Endothelial cell (in vitro differentiated cells): Measurements from ENCODE around the gene TEPSIN. TPM values are rescaled to one million over a fixed set of nuclear protein-coding genes. Genes with fewer than 3 reads are reported as not detected.

Source experiments
- DNase-seq: peaks from one replicate; pipeline ENCODE4 v3.0.0; 2021; ENCODE audit warnings: low spot score
- H3K27ac Mint-ChIP-seq: one replicate; pipeline ENCODE4 v1.8.0; 2021; ENCODE audit warnings: mixed read lengths, inconsistent platforms; ENCODE audit not compliant: unreplicated experiment
- H3K27me3 Mint-ChIP-seq: one replicate; pipeline ENCODE4 v1.8.0; 2021; ENCODE audit warnings: mild to moderate bottlenecking, moderate library complexity, mixed read lengths, inconsistent platforms; ENCODE audit not compliant: unreplicated experiment
- H3K36me3 Mint-ChIP-seq: one replicate; pipeline ENCODE4 v1.8.0; 2021; ENCODE audit warnings: mild to moderate bottlenecking, low read depth, mixed read lengths, inconsistent platforms; ENCODE audit not compliant: unreplicated experiment
- H3K4me1 Mint-ChIP-seq: one replicate; pipeline ENCODE4 v1.8.0; 2021; ENCODE audit warnings: mild to moderate bottlenecking, mixed read lengths, inconsistent platforms; ENCODE audit not compliant: unreplicated experiment
- H3K4me3 Mint-ChIP-seq: one replicate; pipeline ENCODE4 v1.8.0; 2021; ENCODE audit warnings: mild to moderate bottlenecking, mixed read lengths, inconsistent platforms; ENCODE audit not compliant: unreplicated experiment
- H3K9me3 Mint-ChIP-seq: one replicate; pipeline ENCODE4 v1.8.0; 2021; ENCODE audit warnings: mixed read lengths, inconsistent platforms; ENCODE audit not compliant: unreplicated experiment
- CTCF ChIP-seq: fragments of 200-600 bp; sonication (generic); IDR thresholded peaks from one replicate; pipeline ENCODE4 v1.5.0; 2021; ENCODE audit warnings: antibody characterized with exemption; ENCODE audit not compliant: unreplicated experiment
- total RNA-seq: library from RNA; stranded (reverse); fragmentation: NEBNext Ultra II Directional; extraction: Animal tissue kit (Norgen Biotek cat#: 25700); gene quantifications from one replicate; pipeline ENCODE4 v1.2.1, GENCODE V29; 2021; ENCODE audit not compliant: unreplicated experiment

Gene TEPSIN
- total RNA-seq, 1 donor from 2014 or later = 43.8 TPM

DNA sequence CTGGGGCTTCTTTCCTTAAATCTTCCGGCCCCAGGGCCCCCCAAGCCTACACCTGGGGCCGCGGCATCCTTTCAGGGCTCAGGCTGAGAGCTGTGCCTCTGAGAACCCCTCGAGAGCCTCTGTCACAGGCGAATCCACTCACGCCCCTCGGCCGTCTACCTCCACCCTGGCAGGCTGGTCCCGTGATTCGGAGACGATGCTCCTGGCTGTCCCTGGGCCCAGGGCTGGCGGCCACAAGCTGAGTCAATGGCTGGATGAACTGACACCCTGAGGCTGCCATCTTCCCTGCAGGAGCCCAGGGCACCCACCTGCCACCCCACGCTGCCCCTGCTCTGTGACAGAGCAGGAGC lies 4.4 kb downstream of the TEPSIN start:
- H3K27ac Mint-ChIP-seq = peak overlapping the region; percentile 20
- peaks cover 20% of the 10 kb centered on the region for H3K36me3 Mint-ChIP-seq
- DNase-seq = no peak
- peak overlapping the region; percentile 65 for H3K4me3 Mint-ChIP-seq
- peaks cover 12% of the 10 kb centered on the region for H3K27me3 Mint-ChIP-seq
- H3K4me1 Mint-ChIP-seq = peaks cover 9% of the 10 kb centered on the region
- no peak for TF ChIP-seq CTCF
- H3K9me3 Mint-ChIP-seq = no peaks in the 10 kb centered on the region

DNA sequence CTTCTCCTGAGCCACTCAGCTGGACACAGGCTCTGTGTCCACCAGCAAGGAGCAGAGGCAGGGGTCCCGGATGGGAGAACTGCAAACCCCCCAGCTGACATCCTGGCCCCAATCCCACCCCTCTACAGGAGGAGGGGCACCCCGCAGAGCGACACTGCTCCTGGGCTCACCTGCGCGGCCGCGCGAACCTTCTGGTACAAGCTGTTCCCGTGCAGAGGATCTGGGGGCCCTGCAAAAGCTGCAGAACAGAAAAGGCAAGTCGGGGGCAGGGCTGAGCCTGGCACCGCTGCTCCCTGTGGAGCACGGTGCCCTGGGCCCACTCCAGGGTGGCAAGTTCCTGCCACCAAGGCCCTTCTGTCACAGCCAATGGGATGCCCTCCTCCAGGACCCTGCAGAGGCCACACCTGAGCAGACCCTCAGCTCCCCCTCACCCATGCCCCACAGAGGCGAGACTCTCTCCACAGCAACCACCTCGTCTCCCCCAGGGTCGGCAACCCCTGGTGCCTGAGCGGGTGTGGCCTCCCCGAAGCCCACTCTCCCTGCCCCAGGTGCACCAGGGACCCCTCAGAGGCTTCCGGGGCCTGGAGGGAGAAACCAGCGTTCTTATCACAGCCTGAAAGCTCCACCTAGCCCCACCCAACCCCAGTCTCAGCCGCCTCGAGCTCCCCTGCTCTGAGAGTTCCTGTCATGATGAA lies 4.9 kb downstream of the TEPSIN start:
- Mint-ChIP-seq H3K27ac (no peak overlapping the region), H3K9me3 (no peaks in the 10 kb centered on the region)

DNA sequence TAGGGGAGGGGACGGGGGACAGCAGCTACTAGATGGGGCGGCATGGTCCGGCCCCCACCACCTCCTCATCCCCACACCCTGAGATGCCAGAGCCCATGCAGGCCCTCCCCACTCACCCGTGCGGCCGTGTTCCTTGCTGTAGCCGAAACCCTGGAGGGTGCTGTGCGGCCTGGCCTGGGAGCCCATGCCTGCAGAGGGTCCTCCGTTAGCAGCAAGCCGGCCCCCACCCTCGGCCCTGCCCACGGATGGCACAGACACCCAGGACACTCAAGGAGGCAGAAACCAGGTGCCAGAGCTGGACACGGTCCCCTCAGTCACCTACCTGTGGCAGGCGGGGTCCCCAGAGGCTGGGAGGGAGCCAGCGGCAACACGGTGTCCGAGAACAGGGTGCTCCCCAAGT lies 5.5 kb downstream of the TEPSIN start:
- H3K4me1 Mint-ChIP-seq = peaks cover 9% of the 10 kb centered on the region
- peaks cover 10% of the 10 kb centered on the region for H3K27me3 Mint-ChIP-seq
- no peak overlapping the region for H3K27ac Mint-ChIP-seq
- no peak overlapping the region for H3K4me3 Mint-ChIP-seq
- TF ChIP-seq CTCF = no peak
- peaks cover 22% of the 10 kb centered on the region for H3K36me3 Mint-ChIP-seq
- no peak for DNase-seq
- no peaks in the 10 kb centered on the region for H3K9me3 Mint-ChIP-seq

More for the DNA sequence above, 4.9 kb downstream of the TEPSIN start:
- Mint-ChIP-seq H3K27me3 (peaks cover 10% of the 10 kb centered on the region), H3K36me3 (peaks cover 20% of the 10 kb centered on the region), H3K4me1 (peaks cover 9% of the 10 kb centered on the region), H3K4me3 (no peak overlapping the region)
- no peak for DNase-seq
- no peak for TF ChIP-seq CTCF

DNA sequence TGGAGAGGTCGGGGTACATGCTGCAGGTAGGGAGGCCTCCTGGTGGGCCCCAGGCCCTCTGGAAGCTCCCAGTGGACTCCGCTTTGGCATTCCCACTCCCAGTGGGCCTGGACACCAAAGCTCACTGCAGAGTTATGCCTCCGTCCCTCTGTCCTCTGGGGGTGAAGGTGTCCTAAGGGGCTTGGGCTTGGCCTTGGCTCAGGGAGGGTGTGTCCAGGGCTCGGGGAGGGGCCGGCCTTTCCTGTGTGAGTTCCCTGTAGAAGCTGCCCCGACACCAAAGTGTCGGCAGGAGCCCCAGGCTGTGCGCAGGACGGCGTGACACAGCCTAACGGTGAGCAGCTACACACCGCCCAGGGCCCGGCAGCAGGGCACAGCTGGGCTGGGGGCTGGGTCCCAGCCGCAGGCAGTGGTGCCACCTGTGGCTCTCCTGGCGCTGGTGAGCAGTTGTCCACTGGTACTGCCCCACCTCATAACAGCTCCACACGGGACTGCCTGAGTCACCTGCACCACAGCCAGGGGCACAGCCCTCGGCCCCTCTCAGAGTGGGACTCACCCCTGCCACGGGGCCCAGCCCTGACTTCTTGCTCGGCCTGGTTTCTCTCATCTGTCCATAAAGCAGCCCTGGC lies 6.1 kb downstream of the TEPSIN start:
- Mint-ChIP-seq H3K36me3 (peaks cover 25% of the 10 kb centered on the region), H3K4me1 (peaks cover 6% of the 10 kb centered on the region), H3K4me3 (no peak overlapping the region), H3K27ac (no peak overlapping the region), H3K9me3 (no peaks in the 10 kb centered on the region), H3K27me3 (peaks cover 12% of the 10 kb centered on the region)
- TF ChIP-seq CTCF = no peak
- DNase-seq = no peak

DNA sequence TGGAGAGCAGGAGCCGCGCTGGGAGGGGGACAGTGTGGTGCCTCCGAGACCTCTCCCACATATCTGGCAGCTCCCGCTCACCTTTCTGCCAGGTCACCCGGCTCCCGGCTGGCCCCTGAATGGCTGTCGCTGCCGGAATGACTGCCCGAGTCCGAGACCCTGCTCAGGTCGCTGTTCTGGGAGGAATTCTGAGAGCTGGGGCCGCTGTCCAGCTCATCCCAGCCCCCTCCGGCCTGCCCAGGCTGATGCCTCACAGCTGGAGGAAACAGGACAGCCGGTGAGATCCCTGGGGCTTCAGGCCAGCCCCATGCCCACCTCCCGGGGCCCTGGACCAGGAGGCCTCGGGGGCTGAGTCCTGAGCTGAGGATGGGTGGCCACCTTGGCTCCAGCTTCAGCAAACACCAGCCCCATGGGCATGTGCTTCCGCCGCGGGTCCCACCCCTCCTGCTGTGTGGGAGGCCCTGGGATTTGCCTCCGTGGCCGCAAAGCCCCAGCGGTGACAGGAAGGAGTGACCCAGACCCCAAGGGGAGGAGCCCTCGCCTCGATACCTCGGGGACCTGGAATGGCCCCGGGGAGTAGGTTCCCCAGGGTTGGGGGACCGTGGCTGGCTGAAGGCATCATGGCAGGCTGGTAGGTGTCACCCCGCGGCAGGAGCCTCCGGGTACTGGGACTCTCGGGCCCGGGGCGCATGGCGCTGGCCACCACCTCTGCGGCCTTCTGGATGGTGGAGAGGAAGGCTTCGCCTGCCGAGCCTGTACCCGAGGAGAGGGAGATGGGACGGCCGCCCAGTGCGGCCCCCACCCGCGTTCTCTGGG lies 6.9 kb downstream of the TEPSIN start:
- no peaks in the 10 kb centered on the region for H3K9me3 Mint-ChIP-seq
- H3K36me3 Mint-ChIP-seq = peaks cover 28% of the 10 kb centered on the region
- no peak overlapping the region for H3K27ac Mint-ChIP-seq
- H3K4me1 Mint-ChIP-seq = peaks cover 8% of the 10 kb centered on the region
- peaks cover 12% of the 10 kb centered on the region for H3K27me3 Mint-ChIP-seq
- no peak for DNase-seq
- H3K4me3 Mint-ChIP-seq = no peak overlapping the region
- no peak for TF ChIP-seq CTCF
